GM10266 (cell line): ENCODE data around the gene TCF3.
"Not testable (repeated sequence)": the region's sequence is repeated elsewhere in the genome, so short reads cannot be mapped to it uniquely, and the experiment has no call there.

Experiments
- DNase-seq: peaks from one replicate; pipeline ENCODE4 v3.0.0; 2012; ENCODE audit errors: extremely low spot score
- TF ChIP-seq, protein P1 (sequence below): IDR thresholded peaks from 2 replicates; pipeline ENCODE4 v1.5.1; 2012; ENCODE audit warnings: mild to moderate bottlenecking, low read depth; ENCODE audit not compliant: control insufficient read depth, insufficient read depth; ENCODE audit errors: missing control alignments

Gene TCF3

GRCh38 chr19:1671716-1672037, 19.3 kb upstream of the TCF3 start:
- peak; percentile 83 for DNase-seq
- TF ChIP-seq, protein P1, sequence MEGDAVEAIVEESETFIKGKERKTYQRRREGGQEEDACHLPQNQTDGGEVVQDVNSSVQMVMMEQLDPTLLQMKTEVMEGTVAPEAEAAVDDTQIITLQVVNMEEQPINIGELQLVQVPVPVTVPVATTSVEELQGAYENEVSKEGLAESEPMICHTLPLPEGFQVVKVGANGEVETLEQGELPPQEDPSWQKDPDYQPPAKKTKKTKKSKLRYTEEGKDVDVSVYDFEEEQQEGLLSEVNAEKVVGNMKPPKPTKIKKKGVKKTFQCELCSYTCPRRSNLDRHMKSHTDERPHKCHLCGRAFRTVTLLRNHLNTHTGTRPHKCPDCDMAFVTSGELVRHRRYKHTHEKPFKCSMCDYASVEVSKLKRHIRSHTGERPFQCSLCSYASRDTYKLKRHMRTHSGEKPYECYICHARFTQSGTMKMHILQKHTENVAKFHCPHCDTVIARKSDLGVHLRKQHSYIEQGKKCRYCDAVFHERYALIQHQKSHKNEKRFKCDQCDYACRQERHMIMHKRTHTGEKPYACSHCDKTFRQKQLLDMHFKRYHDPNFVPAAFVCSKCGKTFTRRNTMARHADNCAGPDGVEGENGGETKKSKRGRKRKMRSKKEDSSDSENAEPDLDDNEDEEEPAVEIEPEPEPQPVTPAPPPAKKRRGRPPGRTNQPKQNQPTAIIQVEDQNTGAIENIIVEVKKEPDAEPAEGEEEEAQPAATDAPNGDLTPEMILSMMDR = no peak

DNA sequence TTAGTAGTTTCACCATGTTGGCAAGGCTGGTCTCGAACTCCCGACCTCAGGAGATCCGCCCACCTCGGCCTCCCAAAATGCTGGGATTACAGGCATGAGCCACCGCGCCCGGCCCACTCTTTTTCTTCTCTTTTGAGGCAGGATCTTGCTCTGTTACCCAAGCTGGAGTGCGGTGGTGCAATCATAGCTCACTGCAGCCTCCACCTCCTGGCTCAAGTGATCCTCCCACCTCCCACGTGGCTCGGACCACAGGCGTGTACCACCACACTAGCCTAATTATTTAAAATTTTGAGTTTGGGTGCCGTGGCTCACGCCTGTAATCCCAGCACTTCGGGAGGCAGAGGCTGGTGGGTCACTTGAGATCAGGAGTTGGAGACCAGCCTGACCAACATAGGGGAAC, 18.3 kb upstream of the TCF3 start:
- DNase-seq = not testable (repeated sequence)

DNA sequence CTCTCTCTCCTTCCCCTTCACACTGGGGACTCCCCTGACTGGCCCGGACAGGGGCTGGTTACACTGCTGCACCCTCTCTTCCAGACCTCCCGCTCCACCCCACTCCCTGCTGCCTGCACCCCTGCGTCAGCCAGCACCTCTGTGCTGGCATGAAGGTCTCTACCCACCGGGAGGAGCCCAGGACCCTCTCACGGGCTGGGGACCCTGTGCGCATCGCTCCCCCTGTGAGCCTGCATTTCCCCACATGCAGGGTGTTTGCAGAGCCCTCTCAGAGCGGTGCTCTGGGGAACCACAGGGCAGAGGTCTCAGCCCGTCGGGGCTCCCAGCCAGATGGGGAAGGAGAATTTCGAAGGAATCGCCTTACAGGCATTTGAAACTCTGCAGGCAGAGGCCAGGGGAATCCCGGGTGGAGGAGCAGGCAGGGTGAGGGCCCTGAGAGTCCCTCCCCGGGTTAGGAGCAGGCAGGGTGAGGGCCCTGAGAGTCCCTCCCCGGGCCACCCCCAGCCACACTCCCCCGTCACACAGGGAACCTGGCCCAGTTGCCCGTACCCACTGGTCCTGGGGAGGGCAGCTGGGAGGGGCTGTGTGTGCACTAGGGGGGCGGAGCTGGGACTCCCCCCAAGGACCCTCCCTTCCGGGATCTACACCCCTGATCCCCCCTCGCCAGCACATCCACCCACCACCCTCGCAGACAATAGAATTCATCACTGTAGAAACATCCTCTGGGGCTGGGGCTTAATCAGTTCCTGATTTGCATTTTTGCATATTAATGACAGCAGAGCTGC, 16.3 kb upstream of the TCF3 start:
- peak; percentile 73 for DNase-seq
- TF ChIP-seq, protein P1 = no peak

DNA sequence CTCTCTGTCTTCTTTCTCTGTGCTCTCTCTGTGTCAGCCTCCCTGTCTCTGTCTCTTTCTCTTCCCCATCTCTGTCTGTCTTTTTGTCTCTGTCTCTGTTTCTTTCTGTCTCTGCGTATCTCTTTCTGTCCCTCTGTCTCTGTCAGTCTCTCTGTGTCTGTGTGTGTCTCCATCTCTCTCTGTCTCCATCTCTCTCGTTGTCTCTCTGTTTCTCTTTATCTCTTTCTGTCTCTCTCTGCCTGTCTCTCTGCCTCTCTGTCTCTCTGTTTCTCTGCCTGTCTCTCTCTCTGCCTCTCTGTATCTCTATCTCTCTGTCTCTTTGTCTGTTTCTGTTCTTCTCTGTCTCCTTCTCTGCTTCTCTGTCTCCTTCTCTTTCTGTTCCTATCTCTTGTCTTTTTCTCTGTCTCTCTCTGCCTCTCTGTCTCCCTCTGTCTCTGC, 15.7 kb upstream of the TCF3 start:
- DNase-seq = no peak
- TF ChIP-seq, protein P1 = no peak

GRCh38 chr19:1665565-1666047, 13.2 kb upstream of the TCF3 start:
- DNase-seq = peak; percentile 63
- TF ChIP-seq, protein P1 = no peak

DNA sequence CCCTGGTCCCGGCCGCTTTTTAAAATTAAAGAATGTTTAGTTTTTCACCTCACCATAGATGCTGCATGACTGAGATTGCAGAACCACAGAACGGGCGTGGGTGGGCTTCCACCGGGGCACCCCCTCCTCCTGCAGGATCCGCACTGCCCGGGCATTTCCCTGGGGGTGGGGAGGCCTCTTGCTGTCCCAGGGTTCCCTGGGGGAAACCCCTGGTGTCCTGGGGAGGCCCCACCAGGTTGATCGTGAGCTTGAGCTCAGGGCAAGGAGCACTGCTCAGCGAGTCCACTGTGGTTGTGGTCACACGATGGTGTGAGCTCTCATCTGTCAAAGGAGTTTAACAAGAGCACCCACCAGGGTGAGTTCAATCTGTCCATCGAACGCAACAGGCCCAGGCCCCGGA, 11.4 kb upstream of the TCF3 start:
- TF ChIP-seq, protein P1 = no peak

DNA sequence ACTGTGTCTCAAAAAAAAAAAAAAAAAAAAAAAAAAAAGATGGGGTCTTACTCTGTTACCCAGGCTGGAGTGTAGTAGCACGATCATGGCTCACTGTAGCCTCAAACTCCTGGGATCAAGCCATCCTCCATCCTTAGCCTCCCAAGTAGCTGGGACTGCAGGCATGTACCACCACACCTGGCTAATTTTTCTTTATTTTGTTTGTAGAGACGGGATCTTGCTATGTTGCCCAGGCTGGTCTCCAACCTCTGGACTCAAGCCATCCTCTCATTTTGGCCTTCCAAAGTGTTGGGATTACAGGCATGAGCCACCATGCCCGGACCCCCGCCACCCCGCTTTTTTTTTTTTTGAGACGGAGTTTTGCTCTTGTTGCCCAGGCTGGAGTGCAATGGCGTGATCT, 10.8 kb upstream of the TCF3 start:
- not testable (repeated sequence) for DNase-seq

More for the DNA sequence above, 11.4 kb upstream of the TCF3 start:
- peak; percentile 77 for DNase-seq

GRCh38 chr19:1661995-1662394, 9.6 kb upstream of the TCF3 start:
- TF ChIP-seq, protein P1 = no peak
- DNase-seq = no peak
